ENCODE results near the gene TMEM253. TPM values are rescaled to one million over a fixed set of nuclear protein-coding genes. Genes with fewer than 3 reads are reported as not detected.

The TMEM253 gene
- total RNA-seq, 1 donor = not detected

DNA sequence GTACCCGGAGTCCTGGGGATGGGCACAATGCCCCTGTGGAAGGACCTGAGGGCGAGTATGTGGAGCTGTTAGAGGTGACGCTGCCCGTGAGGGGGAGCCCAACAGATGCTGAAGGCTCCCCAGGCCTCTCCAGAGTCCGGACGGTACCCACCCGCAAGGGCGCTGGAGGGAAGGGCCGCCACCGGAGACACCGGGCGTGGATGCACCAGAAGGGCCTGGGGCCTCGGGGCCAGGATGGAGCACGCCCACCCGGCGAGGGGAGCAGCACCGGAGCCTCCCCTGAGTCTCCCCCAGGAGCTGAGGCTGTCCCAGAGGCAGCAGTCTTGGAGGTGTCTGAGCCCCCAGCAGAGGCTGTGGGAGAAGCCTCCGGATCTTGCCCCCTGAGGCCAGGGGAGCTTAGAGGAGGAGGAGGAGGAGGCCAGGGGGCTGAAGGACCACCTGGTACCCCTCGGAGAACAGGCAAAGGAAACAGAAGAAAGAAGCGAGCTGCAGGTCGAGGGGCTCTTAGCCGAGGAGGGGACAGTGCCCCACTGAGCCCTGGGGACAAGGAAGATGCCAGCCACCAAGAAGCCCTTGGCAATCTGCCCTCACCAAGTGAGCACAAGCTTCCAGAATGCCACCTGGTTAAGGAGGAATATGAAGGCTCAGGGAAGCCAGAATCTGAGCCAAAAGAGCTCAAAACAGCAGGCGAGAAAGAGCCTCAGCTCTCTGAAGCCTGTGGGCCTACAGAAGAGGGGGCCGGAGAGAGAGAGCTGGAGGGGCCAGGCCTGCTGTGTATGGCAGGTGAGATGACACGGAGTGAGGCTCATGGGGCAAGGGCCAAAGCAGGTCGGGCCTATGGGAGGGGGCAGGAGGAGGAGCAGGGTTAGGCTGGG is 26.2 kb upstream of the TMEM253 start:
- H3K4me1 ChIP-seq (ENCODE audit: insufficient read depth, low read length) = peaks cover 23% of the 10 kb centered on the region
- peaks cover 62% of the 10 kb centered on the region for H3K36me3 ChIP-seq (ENCODE audit: insufficient read depth, low read length)
- no peak overlapping the region for H3K27ac ChIP-seq (ENCODE audit: low read depth, low read length)
- H3K9me3 ChIP-seq (ENCODE audit: low read depth, low read length) = no peaks in the 10 kb centered on the region
- H3K79me2 ChIP-seq (ENCODE audit: insufficient read depth, low read length) = peaks cover 17% of the 10 kb centered on the region
- DNase-seq (ENCODE audit: insufficient read length, low spot score, missing footprints) = peak; percentile 69
- peaks cover 25% of the 10 kb centered on the region for H4K20me1 ChIP-seq (ENCODE audit: insufficient read depth, low read length)
- no peak overlapping the region for H3K4me3 ChIP-seq (ENCODE audit: insufficient read depth, low read length)
- H3K27me3 ChIP-seq (ENCODE audit: insufficient read depth, low read length) = no peaks in the 10 kb centered on the region
- H3K4me2 ChIP-seq (ENCODE audit: insufficient read depth, low read length) = no peak overlapping the region
- TF ChIP-seq, protein P1, sequence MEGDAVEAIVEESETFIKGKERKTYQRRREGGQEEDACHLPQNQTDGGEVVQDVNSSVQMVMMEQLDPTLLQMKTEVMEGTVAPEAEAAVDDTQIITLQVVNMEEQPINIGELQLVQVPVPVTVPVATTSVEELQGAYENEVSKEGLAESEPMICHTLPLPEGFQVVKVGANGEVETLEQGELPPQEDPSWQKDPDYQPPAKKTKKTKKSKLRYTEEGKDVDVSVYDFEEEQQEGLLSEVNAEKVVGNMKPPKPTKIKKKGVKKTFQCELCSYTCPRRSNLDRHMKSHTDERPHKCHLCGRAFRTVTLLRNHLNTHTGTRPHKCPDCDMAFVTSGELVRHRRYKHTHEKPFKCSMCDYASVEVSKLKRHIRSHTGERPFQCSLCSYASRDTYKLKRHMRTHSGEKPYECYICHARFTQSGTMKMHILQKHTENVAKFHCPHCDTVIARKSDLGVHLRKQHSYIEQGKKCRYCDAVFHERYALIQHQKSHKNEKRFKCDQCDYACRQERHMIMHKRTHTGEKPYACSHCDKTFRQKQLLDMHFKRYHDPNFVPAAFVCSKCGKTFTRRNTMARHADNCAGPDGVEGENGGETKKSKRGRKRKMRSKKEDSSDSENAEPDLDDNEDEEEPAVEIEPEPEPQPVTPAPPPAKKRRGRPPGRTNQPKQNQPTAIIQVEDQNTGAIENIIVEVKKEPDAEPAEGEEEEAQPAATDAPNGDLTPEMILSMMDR (IDR thresholded peaks at IDR 0.05; ENCODE audit: extremely low read depth, low read depth, low read length) = no peak
- no peak overlapping the region for H2AFZ ChIP-seq (ENCODE audit: low read length)

DNA sequence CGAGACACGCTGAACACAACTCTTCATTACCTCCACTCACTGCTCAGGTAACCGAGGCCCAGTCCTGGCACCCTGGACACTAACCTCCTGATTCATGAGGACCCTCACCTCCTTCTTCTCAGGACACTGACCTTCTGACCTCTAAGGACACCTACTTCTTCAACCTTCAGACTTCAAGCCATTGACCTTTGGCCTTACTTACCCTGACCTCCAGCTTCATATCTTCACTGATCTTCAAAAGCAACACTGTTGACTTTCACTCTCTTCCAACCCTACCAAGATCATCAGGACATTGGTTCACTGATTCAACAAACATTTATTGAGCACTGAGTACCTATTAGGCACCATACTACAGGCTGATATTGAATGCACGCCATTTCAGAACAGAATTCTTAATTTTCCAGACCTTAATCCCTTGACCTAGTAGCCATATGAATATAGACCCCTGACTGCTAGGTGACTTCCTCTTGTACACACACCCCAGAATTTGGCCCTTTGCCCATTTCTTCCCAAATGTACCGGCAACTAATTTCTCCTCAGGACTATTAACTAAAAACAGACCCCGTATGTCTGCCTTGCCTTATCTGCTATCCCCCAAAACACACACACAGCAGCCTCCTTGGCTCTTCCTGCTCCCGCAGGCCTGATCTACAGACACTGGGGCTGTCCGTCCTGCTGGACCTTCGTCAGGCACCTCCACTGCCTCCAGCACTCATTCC is 25.0 kb upstream of the TMEM253 start:
- H3K27ac ChIP-seq (ENCODE audit: low read depth, low read length) = no peak overlapping the region
- H2AFZ ChIP-seq (ENCODE audit: low read length) = no peak overlapping the region
- TF ChIP-seq, protein P1 (IDR thresholded peaks at IDR 0.05; ENCODE audit: extremely low read depth, low read depth, low read length) = no peak
- no peak overlapping the region for H3K4me3 ChIP-seq (ENCODE audit: insufficient read depth, low read length)
- peaks cover 17% of the 10 kb centered on the region for H3K79me2 ChIP-seq (ENCODE audit: insufficient read depth, low read length)
- peak; percentile 56 for DNase-seq (ENCODE audit: insufficient read length, low spot score, missing footprints)
- peaks cover 25% of the 10 kb centered on the region for H4K20me1 ChIP-seq (ENCODE audit: insufficient read depth, low read length)
- no peak overlapping the region for H3K4me2 ChIP-seq (ENCODE audit: insufficient read depth, low read length)
- peaks cover 73% of the 10 kb centered on the region for H3K36me3 ChIP-seq (ENCODE audit: insufficient read depth, low read length)
- no peaks in the 10 kb centered on the region for H3K27me3 ChIP-seq (ENCODE audit: insufficient read depth, low read length)
- H3K9me3 ChIP-seq (ENCODE audit: low read depth, low read length) = no peaks in the 10 kb centered on the region
- H3K4me1 ChIP-seq (ENCODE audit: insufficient read depth, low read length) = peaks cover 20% of the 10 kb centered on the region

DNA sequence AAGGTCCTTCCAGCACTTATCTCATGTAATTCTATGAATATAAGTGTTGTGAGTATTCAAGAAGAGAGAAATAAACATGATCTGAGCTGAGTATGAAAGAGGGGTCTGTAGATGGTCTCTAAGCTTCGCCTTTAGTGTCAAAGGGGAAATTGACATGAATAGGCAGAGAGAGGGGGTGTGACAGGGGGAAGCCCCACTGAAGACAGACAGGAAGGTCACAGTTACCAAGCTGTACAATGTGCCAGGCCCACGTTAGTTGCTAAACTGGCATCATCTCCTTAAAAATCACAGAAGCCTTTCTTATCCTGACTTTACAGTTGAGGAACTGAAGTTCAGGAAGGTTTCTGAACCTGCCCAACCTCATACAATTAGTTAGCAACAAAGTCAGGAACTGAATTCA is 23.2 kb upstream of the TMEM253 start:
- TF ChIP-seq, protein P1 (IDR thresholded peaks at IDR 0.05; ENCODE audit: extremely low read depth, low read depth, low read length) = no peak
- DNase-seq (ENCODE audit: insufficient read length, low spot score, missing footprints) = peak; percentile 62
- H3K36me3 ChIP-seq (ENCODE audit: insufficient read depth, low read length) = peaks cover 87% of the 10 kb centered on the region
- peaks cover 16% of the 10 kb centered on the region for H3K79me2 ChIP-seq (ENCODE audit: insufficient read depth, low read length)
- no peak overlapping the region for H2AFZ ChIP-seq (ENCODE audit: low read length)
- no peak overlapping the region for H3K27ac ChIP-seq (ENCODE audit: low read depth, low read length)
- no peak overlapping the region for H3K4me2 ChIP-seq (ENCODE audit: insufficient read depth, low read length)
- H3K27me3 ChIP-seq (ENCODE audit: insufficient read depth, low read length) = no peaks in the 10 kb centered on the region
- peaks cover 20% of the 10 kb centered on the region for H4K20me1 ChIP-seq (ENCODE audit: insufficient read depth, low read length)
- no peaks in the 10 kb centered on the region for H3K9me3 ChIP-seq (ENCODE audit: low read depth, low read length)
- no peak overlapping the region for H3K4me3 ChIP-seq (ENCODE audit: insufficient read depth, low read length)
- H3K4me1 ChIP-seq (ENCODE audit: insufficient read depth, low read length) = peaks cover 6% of the 10 kb centered on the region

DNA sequence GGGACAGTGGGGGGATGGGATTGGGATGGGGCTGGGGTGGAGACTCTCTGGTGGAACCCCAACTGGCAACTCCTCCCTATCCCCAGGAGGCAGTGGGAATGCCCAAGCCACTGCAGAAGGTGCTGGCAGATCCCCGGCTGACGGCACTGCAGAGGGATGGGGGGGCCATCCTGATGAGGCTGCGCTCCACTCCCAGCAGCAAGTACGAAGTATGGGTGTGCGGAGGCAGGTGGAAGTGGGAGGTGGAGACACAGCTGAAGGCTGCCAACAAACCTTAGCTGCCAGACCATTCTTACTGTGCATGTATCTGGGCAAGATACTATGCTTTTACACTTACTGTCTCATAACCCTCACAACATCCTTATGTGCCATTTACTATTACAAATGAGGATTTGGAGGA is 22.6 kb upstream of the TMEM253 start:
- TF ChIP-seq, protein P1 (IDR thresholded peaks at IDR 0.05; ENCODE audit: extremely low read depth, low read depth, low read length) = no peak
- Histone ChIP-seq H3K4me2 (ENCODE audit: insufficient read depth, low read length) (no peak overlapping the region), H2AFZ (ENCODE audit: low read length) (no peak overlapping the region), H3K36me3 (ENCODE audit: insufficient read depth, low read length) (peaks cover 85% of the 10 kb centered on the region), H3K79me2 (ENCODE audit: insufficient read depth, low read length) (peaks cover 10% of the 10 kb centered on the region), H3K27me3 (ENCODE audit: insufficient read depth, low read length) (no peaks in the 10 kb centered on the region), H3K4me3 (ENCODE audit: insufficient read depth, low read length) (no peak overlapping the region), H3K4me1 (ENCODE audit: insufficient read depth, low read length) (no peaks in the 10 kb centered on the region), H3K9me3 (ENCODE audit: low read depth, low read length) (no peaks in the 10 kb centered on the region), H3K27ac (ENCODE audit: low read depth, low read length) (no peak overlapping the region), H4K20me1 (ENCODE audit: insufficient read depth, low read length) (peaks cover 15% of the 10 kb centered on the region)
- peak; percentile 64 for DNase-seq (ENCODE audit: insufficient read length, low spot score, missing footprints)
